ENCODE results near the gene CYSRT1.
A peak's percentile ranks its signal among the peaks of the same experiment; 100 is the strongest.

Gene CYSRT1

DNA sequence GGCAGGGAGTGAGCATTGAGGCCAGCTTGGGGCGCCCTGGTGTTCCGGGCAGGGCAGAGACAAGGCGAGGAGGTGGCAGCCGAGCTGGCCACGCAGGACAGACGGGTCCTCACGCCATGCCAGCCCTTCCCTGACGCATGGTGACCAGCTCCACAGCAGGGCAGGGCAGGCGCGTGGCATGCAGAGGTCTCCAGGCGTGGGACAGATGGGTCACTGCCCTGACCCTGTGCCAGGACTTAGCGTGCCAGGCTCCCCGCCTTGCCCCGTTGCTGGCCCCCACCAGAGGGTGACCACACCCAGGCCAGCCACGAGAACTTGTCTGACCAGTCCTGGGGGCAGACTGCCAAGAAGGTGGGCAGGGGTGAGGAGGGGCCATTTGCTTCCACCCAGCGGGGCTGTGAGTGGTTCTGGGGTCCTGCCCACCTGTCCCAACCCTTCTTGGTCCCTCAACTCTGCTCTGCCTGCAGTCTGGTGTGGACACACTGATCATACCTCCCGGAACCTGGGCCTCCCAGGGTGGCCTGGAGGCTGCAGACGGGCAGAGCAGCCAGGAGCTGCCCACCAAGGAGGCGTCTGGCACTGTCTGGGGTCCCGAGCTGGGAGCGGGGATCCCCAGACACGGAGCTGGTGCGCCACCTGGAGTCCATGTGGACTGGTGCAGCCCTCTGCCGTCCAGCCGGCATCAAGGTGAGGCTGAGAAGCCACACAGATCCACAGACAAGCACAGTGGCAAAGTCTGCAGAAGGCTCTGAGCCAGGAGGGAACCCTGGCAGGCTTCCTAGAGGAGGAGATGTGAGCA is 2.3 kb downstream of the CYSRT1 start, which contains the start of gene RNF224:
Gene RNF224, plus strand, starts transcription at position 449 of the 799 bp plus-strand sequence. CDS start 834 bp downstream, outside the sequence.
- peak; percentile 68 for DNase-seq

DNA sequence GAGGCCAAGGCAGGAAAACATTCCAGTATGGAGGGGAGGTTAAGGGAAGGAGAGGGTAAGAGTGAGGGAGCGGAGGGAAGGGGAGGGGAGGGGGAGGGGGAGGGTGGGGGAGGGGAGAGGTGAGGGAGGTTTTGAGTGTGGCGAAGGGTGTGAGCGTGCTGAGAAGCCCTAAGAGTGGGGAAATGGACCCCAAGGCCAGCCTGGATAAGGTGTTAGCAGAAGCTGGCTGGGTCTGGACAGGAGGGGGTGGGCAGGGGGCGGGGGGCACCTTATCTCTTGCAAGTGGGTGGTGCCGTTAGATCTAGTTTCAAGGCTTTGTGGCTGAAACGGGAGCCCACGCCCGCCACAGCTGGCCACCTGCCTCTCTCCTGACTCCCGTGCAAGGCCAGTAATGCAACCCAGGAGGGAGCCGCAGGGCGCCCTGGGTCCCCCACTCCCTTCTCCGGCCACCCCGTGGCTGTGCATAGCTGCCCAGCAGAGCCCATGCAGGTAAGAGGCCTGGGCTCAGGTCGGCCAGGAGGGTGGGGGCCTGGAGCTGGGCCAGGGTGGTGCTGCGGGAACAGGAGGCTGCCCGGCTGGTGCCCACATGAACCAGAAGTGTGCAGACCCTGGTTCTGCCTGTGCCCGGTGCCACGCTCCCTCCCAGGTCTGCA is 3.0 kb downstream of the CYSRT1 start:
- no peak for DNase-seq

GRCh38 chr9:137228506-137228967 is 3.6 kb downstream of the CYSRT1 start:
- DNase-seq = no peak

DNA sequence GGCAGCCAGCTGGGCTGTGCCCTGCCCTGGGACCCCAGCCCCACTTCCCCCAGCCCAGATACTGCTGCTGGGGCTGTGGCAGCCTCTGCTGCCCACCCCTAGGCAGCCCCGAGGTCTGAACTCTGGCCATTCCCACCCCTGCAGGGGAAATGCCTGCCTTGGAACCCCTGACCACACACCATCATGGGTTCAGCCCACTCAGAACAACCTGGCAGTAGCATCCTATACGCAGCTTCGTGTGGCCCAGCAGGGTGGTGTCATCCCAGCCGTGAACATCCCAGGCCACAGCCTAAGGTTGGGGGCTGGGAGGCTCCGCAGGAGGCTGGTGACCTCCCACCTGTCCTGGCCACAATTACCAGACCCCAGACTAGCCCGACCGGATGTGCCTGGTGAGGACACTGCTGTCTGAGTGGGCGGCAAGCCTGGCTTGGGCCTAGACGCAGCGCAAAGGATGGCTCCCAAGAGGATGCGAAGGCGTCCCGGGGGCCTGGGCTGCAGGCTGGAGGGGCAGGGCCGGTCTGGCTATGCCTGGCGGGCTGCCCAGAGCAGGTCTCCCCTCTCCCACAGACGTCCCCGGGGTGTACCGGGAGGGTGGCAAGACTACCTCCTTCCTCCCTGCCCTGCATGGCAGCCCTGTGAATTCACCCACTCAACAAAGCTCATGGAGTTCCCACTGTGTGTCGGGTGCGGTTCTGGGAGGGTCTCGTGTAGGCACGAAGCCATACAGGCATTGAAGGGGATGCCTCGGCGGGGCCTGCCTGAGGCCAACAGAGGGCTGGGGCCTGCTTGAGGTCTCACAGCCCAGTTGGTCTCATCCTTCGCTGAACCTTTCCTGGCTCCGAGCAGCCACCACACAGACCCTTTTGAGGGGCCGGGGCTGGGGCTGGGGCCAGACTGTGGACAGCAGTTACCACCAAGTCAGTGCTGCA is 4.3 kb downstream of the CYSRT1 start:
- no peak for DNase-seq

DNA sequence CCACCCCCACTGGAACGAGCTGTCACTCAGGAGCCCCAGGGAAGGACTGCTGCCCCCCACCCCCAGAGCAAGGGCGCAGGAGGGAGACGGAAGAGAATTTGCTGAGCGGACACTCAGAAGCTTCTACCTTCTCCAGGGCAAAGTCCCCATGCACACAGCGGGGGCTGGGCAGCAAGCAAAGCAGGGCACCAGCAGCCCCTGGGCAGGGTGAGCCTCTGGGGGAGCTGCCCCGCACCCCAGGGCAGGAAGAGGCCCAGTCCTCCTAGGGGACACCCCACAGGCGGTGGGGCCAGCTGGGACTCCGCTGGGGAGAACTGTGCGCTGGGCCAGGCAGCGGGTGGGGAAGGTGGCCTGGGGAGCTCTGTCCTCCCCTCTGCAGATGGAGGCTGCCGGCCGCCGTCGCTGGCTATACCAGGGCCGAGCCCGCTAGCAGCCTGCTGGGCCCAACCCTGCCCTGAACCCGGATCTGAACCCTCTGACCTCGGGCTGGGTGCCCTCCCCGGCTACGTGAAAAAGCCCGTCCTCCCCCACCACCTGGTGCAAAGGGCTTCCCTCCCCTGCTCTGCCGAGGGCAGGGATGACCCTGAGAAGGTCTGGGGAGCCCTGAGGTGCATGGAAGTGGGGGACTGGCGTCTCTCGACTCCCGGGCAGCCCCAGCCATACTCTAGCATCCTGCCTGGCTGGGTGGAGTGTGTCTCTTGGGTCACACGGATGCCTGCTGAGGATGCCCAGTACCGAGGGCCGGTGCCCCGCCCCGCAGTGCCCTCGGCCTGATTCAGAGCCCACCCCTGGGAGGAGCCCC is 5.1 kb downstream of the CYSRT1 start:
- DNase-seq = no peak

GRCh38 chr9:137230705-137231371 is 5.9 kb downstream of the CYSRT1 start, which contains the start of gene SLC34A3:
Gene SLC34A3 (plus strand): TSS chr9:137230901. CDS start chr9:137231703, 802 bp downstream.
- no peak for DNase-seq

- no peak for DNase-seq
Observed at GRCh38 chr9:137231372-137232039, 6.5 kb downstream of the CYSRT1 start.

- DNase-seq = no peak
Observed at GRCh38 chr9:137232101-137232500, 7.1 kb downstream of the CYSRT1 start.

DNA sequence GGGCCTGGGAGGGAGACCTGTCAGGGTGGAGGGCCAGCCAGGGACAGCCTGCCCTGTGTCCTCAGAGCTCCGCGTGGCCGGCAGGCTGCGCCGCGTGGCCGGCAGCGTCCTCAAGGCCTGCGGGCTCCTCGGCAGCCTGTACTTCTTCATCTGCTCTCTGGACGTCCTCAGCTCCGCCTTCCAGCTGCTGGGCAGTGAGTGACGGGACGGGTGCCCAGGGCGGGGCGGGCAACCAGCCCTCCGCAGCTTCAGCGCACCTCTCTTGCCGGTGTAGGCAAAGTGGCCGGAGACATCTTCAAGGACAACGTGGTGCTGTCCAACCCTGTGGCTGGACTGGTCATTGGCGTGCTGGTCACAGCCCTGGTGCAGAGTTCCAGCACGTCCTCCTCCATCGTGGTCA is 7.5 kb downstream of the CYSRT1 start:
- no peak for DNase-seq

- DNase-seq = no peak
Observed at GRCh38 chr9:137233143-137233980, 8.4 kb downstream of the CYSRT1 start.

DNA sequence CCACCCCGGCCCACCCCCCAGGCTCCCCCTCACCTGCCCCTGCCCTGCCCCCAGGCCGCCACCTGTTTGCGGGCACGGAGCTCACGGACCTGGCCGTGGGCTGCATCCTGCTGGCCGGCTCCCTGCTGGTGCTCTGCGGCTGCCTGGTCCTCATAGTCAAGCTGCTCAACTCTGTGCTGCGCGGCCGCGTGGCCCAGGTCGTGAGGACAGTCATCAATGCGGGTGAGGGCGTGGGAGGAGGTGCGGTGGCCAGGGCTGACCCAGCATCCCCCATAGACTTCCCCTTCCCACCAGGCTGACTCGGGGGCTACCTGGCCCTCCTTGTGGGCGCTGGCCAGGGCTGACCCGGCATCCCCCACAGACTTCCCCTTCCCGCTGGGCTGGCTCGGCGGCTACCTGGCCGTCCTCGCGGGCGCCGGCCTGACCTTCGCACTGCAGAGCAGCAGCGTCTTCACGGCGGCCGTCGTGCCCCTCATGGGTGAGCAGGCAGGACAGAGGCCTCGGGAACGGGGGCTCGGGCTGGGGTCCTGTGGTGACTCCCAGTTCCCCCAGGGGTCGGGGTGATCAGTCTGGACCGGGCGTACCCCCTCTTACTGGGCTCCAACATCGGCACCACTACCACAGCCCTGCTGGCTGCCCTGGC is 9.2 kb downstream of the CYSRT1 start:
- DNase-seq = no peak

DNA sequence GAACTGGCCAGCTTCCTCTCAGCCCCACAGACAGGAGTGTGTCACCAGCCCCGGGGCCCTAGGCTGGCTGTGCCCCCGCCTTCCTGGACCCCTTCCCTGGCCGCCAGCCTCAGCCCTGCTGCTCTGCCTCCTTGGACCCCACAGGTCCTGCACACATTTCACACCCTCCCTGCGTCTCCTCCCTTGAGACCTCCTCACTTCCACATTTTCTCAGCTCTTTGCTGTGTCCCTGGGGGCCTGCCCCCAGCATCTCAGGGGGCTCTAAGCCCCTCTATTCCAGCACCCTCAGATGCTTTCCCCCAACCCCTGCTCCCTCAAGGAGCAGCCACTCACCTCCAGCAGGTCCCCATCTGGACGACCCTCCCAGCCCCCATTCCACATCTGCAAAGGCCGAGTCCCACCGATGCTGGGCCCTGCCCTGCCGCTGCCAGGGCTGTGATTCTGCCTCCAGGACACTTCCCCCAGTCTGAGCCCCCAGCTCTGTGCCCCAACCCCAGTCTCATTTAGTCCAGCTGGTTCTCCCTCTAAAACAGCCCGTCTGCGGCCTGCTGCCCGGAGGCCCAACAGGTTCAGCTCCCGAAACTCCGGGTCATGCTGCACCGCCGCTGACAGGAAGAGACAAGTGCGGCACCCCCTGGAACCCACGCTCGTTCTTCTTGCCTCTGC is 9.9 kb downstream of the CYSRT1 start:
- no peak for DNase-seq

DNA sequence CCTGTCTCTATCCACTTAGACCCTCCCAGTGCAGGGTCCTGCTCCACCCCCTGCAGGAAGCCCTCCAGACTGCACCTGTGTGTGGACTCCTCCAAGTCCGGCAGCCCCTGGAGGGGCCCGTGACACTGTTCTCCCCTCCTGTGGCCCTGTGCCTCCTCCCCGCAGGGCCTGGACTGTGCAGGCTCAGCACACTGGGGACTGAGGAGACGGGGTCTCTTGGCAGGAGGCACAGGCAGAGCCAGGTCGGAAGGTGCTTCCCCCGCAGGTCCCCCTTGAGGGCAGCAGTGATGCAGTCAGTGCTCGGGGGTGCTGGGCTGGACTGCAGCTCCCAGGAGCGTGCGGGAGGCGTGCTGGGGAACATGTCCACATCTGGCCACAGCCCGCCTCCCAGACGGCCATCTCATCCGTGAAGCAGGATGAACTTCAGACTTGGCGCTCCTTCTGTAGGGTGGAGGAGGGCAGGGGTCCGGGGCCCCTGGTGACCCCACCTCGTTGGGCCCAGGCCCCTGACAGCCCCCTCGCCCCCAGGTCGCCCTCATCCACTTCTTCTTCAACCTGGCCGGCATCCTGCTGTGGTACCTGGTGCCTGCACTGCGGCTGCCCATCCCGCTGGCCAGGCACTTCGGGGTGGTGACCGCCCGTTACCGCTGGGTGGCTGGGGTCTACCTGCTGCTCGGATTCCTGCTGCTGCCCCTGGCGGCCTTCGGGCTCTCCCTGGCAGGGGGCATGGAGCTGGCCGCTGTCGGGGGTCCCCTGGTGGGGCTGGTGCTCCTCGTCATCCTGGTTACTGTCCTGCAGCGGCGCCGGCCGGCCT is 10.7 kb downstream of the CYSRT1 start:
- no peak for DNase-seq

DNA sequence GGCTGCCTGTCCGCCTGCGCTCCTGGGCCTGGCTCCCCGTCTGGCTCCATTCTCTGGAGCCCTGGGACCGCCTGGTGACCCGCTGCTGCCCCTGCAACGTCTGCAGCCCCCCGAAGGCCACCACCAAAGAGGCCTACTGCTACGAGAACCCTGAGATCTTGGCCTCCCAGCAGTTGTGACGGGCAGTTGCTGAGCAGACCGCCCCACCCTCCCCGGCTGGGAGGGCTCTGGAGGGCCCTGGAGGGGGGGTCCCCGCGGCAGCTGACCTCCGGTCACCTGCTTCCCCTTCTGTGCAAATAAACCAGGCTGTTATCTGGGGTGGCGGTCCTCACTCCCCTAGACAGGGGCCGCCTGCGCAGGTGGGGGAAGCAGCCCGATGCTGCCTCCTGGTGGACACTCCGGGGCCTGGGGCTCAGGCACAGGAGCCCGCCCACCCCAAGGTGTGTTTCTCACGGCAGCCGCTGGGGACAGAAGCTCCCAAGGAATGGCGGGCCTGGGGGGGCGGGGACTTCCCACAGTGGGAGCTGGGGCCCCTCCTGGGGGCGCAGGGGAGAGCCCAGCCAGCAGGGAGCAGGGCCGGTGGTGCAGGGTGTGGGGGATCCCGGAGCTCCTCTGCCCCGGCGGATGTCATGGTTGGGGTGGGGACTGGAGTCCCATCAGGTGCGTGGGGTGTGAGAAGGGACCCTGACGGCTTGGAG is 11.4 kb downstream of the CYSRT1 start:
- peak; percentile 39 for DNase-seq

- DNase-seq = no peak
Observed at GRCh38 chr9:137236936-137237421, 12.0 kb downstream of the CYSRT1 start.

DNA sequence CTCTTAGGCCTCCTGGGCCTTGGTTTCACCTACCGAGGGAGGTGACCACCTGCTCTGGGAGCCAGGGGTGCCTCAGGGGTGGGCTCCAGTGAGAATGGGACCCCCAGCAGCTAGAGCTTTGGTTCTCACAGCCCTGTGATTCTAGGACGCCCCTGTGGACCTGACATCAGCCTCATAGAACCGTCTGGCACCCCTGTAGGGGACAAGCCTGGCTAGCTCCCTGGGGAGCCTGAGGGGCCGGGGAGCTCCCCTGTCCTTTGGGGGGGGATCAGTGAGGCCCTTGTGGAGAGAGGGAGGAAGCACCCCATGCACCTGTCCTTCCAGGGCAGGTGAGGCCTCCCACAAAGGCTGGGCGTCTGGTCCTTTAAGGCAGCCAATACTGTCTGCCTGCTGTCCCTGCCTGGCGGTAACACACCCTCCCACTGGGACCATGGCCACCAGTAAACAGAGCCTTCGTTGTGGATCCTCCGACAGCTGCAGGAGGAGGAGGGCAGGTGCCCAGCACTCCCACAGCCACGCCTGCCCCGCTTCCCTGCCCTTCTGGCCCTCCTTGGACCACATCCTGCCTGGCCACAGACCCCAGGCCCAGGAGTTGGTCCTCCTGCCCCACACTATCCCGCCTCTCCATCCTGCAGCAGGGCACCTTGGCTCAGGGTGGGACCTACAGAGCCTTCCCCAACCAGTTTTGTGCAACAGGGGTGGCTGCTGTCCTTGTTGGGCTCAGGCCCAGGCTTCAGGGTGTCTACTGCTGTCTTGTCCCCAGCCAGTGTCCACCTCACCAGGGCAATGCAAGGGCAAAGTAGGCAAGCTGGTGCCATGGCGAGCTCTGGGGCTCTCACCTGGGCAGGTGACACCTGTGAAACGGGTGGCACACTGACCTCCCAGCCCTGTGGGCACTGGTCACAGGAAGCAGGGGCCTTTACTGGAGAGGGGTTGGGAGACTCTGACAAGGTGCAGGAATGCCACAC is 13.1 kb downstream of the CYSRT1 start:
- no peak for DNase-seq

Measured in NCI-H226 (cell line).